Uterus (tissue), 2 donors: ENCODE data around the gene DLG5.

Experiments
- POLR2A ChIP-seq, 2 donors: fragments of 450-650 bp; IDR thresholded peaks; one replicate each; pipeline ENCODE4 v1.6.1; 2016; ENCODE audit warnings: antibody characterized with exemption in 2 of 2, mild to moderate bottlenecking in 1 of 2, moderate library complexity in 1 of 2
- TF ChIP-seq, protein P1 (sequence below), 4 experiments: fragments of 200-600 bp in 2 of 4; fragments of 450-650 bp in 2 of 4; sonication (generic) in 2 of 4; IDR thresholded peaks; one replicate each; pipeline ENCODE4 v1.5.1; 2016 to 2019; ENCODE audit warnings: antibody characterized with exemption in 4 of 4, mild to moderate bottlenecking in 2 of 4, moderate library complexity in 1 of 4

- TF ChIP-seq POLR2A (IDR thresholded peaks at IDR 0.05): no peak
- TF ChIP-seq, protein P1, sequence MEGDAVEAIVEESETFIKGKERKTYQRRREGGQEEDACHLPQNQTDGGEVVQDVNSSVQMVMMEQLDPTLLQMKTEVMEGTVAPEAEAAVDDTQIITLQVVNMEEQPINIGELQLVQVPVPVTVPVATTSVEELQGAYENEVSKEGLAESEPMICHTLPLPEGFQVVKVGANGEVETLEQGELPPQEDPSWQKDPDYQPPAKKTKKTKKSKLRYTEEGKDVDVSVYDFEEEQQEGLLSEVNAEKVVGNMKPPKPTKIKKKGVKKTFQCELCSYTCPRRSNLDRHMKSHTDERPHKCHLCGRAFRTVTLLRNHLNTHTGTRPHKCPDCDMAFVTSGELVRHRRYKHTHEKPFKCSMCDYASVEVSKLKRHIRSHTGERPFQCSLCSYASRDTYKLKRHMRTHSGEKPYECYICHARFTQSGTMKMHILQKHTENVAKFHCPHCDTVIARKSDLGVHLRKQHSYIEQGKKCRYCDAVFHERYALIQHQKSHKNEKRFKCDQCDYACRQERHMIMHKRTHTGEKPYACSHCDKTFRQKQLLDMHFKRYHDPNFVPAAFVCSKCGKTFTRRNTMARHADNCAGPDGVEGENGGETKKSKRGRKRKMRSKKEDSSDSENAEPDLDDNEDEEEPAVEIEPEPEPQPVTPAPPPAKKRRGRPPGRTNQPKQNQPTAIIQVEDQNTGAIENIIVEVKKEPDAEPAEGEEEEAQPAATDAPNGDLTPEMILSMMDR (IDR thresholded peaks at IDR 0.05): no peak
Measured at GRCh38 chr10:77817541-77817940, 109.0 kb downstream of the DLG5 start.
